Stomach (tissue), 9 donors: Measurements from ENCODE around the gene SELENOV. TPM values are rescaled to one million over a fixed set of nuclear protein-coding genes. Genes with fewer than 3 reads are reported as not detected.
A peak's percentile ranks its signal among the peaks of the same experiment; 100 is the strongest.

ENCODE experiments used
- DNase-seq, 2 donors: peaks; one replicate each; pipeline versions ENCODE4 v3.0.0 to v3.0.0-alpha.2; 2013 to 2019
- H3K27ac ChIP-seq, 5 donors: fragments of 200-600 bp in 4 of 5; sonication (generic) in 4 of 5; one replicate each; pipeline ENCODE4 v1.5.1; 2013 to 2019; ENCODE audit warnings: mild to moderate bottlenecking in 1 of 5, moderate library complexity in 1 of 5
- H3K27me3 ChIP-seq, 3 donors: fragments of 200-600 bp; sonication (generic); one replicate each; pipeline ENCODE4 v1.5.1; 2017 to 2019; ENCODE audit warnings: mixed run types in 1 of 3
- H3K36me3 ChIP-seq, 4 donors: fragments of 200-600 bp; sonication (generic); 1 replicate in 3 of 4; 2 replicates in 1 of 4; pipeline ENCODE4 v1.5.1; 2016 to 2019
- H3K4me1 ChIP-seq, 4 donors: fragments of 200-600 bp; sonication (generic); one replicate each; pipeline ENCODE4 v1.5.1; 2016 to 2019
- H3K4me3 ChIP-seq, 4 donors: fragments of 200-600 bp; sonication (generic) in 3 of 4; one replicate each; pipeline ENCODE4 v1.5.1; 2016 to 2019; ENCODE audit warnings: mild to moderate bottlenecking in 1 of 4
- H3K9me3 ChIP-seq, 4 donors: fragments of 200-600 bp; sonication (generic); one replicate each; pipeline ENCODE4 v1.5.1; 2016 to 2019
- EP300 ChIP-seq: sonication (generic); formaldehyde crosslinking; IDR thresholded peaks from one replicate; pipeline ENCODE4 v1.6.1; 2017; ENCODE audit warnings: antibody characterized with exemption
- POLR2A ChIP-seq, 4 donors: fragments of 450-650 bp; IDR thresholded peaks; one replicate each; pipeline ENCODE4 v1.6.1; 2016; ENCODE audit warnings: antibody characterized with exemption in 4 of 4, control low read depth in 2 of 4, mild to moderate bottlenecking in 1 of 4, moderate library complexity in 1 of 4
- POLR2AphosphoS5 ChIP-seq, 3 donors: sonication (generic); formaldehyde crosslinking; IDR thresholded peaks; one replicate each; pipeline ENCODE4 v1.6.1; 2016; ENCODE audit warnings: antibody characterized with exemption in 3 of 3
- WGBS, 5 donors: extraction: QIAGEN DNeasy Blood & Tissue Kit in 3 of 5; methylation state at CpG; one replicate each; pipeline versions ENCODE4 v1.1.5 to v1.1.7; 2013 to 2018; 5-methylcytosine and 5-hydroxymethylcytosine counted together
- intact Hi-C: fragments of 100-400 bp; cut with DNase I; formaldehyde crosslinking; loops from one replicate; pipeline ENCODE4 v1.15.1; 2023; ENCODE audit warnings: low total_unique reads
- polyA plus RNA-seq, 3 donors: library from polyadenylated mRNA; stranded (reverse); fragments of 200-250 nt; gene quantifications; one replicate each; pipeline ENCODE4 v1.2.3, GENCODE V29; 2013
- total RNA-seq, 5 donors: library from RNA; depleted of rRNA; stranded (reverse); fragments of >200 nt; gene quantifications; one replicate each; pipeline versions ENCODE4 v1.1.0 to v1.2.3, GENCODE V29; 2014 to 2016
- TF ChIP-seq, protein P1 (sequence below), 7 experiments: fragments of 450-650 bp in 4 of 7; fragments of 200-600 bp in 3 of 7; sonication (generic) in 3 of 7; IDR thresholded peaks; one replicate each; pipeline ENCODE4 v1.5.1; 2016 to 2019; ENCODE audit warnings: antibody characterized with exemption in 7 of 7, control low read depth in 2 of 7, mild to moderate bottlenecking in 1 of 7
- donor health status: healthy with polysubstance abuse.
- donor health status: Bipolar disorder and iron deficiency.
- donor health status: healthy.

Gene SELENOV
- total and polyA plus RNA-seq, 8 donors: not detected

DNA sequence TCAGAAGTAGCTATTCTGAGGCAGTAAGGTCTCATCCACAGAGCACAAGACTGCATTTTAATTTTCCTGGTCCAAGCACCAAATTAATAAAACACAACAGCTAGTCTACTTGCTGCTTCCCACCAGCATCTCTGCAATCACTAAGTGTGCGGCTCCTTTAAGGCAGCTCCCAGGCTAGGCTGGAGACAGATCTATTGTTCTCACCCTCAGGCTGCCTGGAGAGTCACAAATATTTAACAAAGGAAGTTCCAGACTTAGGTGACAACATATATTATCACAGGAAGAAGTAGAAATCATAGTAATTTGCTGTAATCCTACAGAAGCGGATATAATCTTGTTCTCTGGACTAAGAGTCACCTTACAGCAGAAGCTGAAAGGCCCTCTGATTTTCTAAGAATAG is 27.3 kb downstream of the SELENOV start:
- TF ChIP-seq EP300: no peak
- no peak for TF ChIP-seq POLR2A (IDR thresholded peaks at IDR 0.05)
- TF ChIP-seq POLR2AphosphoS5 (IDR thresholded peaks at IDR 0.05): no peak
- TF ChIP-seq, protein P1, sequence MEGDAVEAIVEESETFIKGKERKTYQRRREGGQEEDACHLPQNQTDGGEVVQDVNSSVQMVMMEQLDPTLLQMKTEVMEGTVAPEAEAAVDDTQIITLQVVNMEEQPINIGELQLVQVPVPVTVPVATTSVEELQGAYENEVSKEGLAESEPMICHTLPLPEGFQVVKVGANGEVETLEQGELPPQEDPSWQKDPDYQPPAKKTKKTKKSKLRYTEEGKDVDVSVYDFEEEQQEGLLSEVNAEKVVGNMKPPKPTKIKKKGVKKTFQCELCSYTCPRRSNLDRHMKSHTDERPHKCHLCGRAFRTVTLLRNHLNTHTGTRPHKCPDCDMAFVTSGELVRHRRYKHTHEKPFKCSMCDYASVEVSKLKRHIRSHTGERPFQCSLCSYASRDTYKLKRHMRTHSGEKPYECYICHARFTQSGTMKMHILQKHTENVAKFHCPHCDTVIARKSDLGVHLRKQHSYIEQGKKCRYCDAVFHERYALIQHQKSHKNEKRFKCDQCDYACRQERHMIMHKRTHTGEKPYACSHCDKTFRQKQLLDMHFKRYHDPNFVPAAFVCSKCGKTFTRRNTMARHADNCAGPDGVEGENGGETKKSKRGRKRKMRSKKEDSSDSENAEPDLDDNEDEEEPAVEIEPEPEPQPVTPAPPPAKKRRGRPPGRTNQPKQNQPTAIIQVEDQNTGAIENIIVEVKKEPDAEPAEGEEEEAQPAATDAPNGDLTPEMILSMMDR (IDR thresholded peaks at IDR 0.05): no peak
- WGBS, 5 donors: 28 to 57% (median 34%) methylated on average over 2 of the region's 2 CpGs
- H3K27ac ChIP-seq: no peak overlapping the region
- peaks cover 0 to 14% (median 5%) of the 10 kb centered on the region in 3 donors for H3K27me3 ChIP-seq
- no peaks in the 10 kb centered on the region for H3K9me3 ChIP-seq
- intact Hi-C loops: no loop called here
- H3K36me3 ChIP-seq: no peaks in the 10 kb centered on the region
- H3K4me3 ChIP-seq: no peak overlapping the region
- peaks cover 10 to 29% (median 20%) of the 10 kb centered on the region in 4 donors for H3K4me1 ChIP-seq
- peak in 1 of 2 donors; percentile 26 for DNase-seq

DNA sequence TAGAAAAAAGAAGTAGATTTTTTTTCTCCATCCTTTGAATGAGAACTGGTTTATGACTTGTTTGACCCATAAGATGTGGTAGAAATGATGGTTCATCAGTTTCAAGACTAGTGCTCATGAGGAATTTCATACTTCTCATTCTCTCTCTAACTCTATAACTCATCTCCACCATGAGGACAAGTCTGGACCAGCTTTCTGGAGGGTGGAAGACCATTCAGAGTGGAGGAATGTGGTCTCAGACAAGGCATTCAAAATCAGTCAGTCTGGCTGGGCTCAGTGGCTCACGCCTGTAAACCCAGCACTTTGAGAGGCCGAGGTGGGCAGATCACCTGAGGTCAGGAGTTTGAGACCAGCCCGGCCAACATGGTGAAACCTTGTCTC is 28.5 kb downstream of the SELENOV start:
- Histone ChIP-seq H3K4me1 (peaks cover 8 to 16% (median 12%) of the 10 kb centered on the region in 4 donors), H3K9me3 (no peaks in the 10 kb centered on the region), H3K27ac (no peak overlapping the region), H3K36me3 (no peaks in the 10 kb centered on the region), H3K27me3 (peaks cover 0 to 14% (median 5%) of the 10 kb centered on the region in 3 donors), H3K4me3 (no peak overlapping the region)
- TF ChIP-seq EP300 (no peak), POLR2AphosphoS5 (IDR thresholded peaks at IDR 0.05) (no peak), POLR2A (IDR thresholded peaks at IDR 0.05) (no peak)
- TF ChIP-seq, protein P1 (IDR thresholded peaks at IDR 0.05): no peak
- DNase-seq: no peak
- intact Hi-C loops: no loop called here
- WGBS, 5 donors: 84 to 89% (median 86%) methylated on average over 3 of the region's 3 CpGs

DNA sequence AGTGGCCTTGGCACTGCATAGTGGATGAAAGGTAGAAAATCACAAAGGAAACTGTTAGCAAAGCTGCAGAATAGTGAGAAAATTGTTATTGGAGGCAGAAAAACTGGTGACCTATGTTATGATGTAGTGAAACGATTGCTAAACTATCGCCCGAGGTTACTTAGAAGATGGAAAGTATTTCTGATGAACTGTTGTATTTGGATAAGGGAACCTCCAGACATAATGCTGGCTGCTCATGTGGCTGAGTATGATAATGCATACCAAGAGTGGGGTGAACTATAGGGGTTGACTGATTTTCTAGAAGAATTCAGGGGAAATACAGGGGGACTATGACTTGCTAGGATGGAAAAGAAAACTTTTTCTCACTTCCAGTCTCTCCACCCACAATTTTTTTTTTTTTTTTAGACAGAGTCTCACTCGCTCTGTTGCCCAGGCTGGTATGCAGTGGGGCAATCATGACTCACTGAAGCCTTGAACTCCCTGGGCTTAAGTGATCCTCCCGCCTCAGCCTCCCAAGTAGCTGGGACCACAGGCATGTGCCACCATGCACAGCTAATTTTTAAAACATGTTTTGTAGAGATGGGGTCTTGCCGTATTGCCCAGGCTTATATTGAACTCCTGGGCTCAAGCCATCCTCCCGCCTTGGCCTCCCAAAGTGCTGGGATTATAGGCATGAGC is 29.4 kb downstream of the SELENOV start:
- Histone ChIP-seq H3K9me3 (no peaks in the 10 kb centered on the region), H3K36me3 (no peaks in the 10 kb centered on the region), H3K27ac (no peak overlapping the region), H3K4me1 (peaks cover 0 to 7% (median 3%) of the 10 kb centered on the region in 4 donors), H3K4me3 (no peak overlapping the region), H3K27me3 (peaks cover 0 to 14% (median 5%) of the 10 kb centered on the region in 3 donors)
- no peak for DNase-seq
- 84 to 90% (median 86%) methylated on average over 7 of the region's 7 CpGs for WGBS, 5 donors
- TF ChIP-seq, protein P1 (IDR thresholded peaks at IDR 0.05): no peak
- TF ChIP-seq POLR2AphosphoS5 (IDR thresholded peaks at IDR 0.05): no peak
- TF ChIP-seq POLR2A (IDR thresholded peaks at IDR 0.05): no peak
- no peak for TF ChIP-seq EP300
- intact Hi-C loops: no loop called here

DNA sequence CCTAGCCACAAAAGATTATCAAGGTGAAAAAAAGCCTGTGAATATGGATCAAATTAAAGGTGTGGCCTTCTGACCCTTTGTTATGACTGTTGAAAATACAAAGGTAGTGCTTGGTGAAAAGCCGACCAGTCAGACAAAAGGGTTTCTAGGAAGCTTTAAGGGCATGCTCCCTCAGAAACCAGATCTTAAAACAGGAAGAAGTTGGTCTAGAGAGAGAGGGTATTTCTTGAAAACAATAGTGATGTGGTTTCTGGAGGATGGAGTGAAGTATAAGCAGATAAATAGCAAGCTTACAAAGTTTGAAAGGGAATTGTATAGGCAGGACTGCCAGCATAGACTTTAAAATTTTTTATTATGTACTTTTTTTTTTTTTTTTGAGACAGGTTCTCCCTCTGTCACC is 30.0 kb downstream of the SELENOV start:
- Histone ChIP-seq H3K27ac (no peak overlapping the region), H3K36me3 (no peaks in the 10 kb centered on the region), H3K4me3 (no peak overlapping the region), H3K4me1 (peaks cover 0 to 7% (median 2%) of the 10 kb centered on the region in 4 donors), H3K27me3 (peaks cover 0 to 14% (median 5%) of the 10 kb centered on the region in 3 donors), H3K9me3 (no peaks in the 10 kb centered on the region)
- WGBS, 5 donors: 14 to 34% (median 32%) methylated on average over 1 of the region's 1 CpG
- TF ChIP-seq POLR2AphosphoS5 (IDR thresholded peaks at IDR 0.05) (no peak), POLR2A (IDR thresholded peaks at IDR 0.05) (no peak), EP300 (no peak)
- TF ChIP-seq, protein P1 (IDR thresholded peaks at IDR 0.05): no peak
- intact Hi-C loops: no loop called here
- no peak for DNase-seq
